ENCODE results near the gene ZFP36.
A peak's percentile ranks its signal among the peaks of the same experiment; 100 is the strongest.
"Not testable (repeated sequence)": the region's sequence is repeated elsewhere in the genome, so short reads cannot be mapped to it uniquely, and the experiment has no call there.

ZFP36 gene

GRCh38 chr19:39445196-39446111 is 38.8 kb downstream of the ZFP36 start, which contains the start of gene SUPT5H:
Gene SUPT5H (plus strand): TSS chr19:39445582. CDS start chr19:39445891, 309 bp downstream.
- peak; percentile 93 to 97 (median 96) for DNase-seq (ENCODE audit: low read depth in 3 of 3)

- DNase-seq (ENCODE audit: low read depth in 3 of 3) = no peak
These were observed 39.9 kb downstream of the ZFP36 start for GRCh38 chr19:39446365-39447084.

- no peak for DNase-seq (ENCODE audit: low read depth in 3 of 3)
These were observed 41.6 kb downstream of the ZFP36 start for GRCh38 chr19:39448271-39448670.

DNA sequence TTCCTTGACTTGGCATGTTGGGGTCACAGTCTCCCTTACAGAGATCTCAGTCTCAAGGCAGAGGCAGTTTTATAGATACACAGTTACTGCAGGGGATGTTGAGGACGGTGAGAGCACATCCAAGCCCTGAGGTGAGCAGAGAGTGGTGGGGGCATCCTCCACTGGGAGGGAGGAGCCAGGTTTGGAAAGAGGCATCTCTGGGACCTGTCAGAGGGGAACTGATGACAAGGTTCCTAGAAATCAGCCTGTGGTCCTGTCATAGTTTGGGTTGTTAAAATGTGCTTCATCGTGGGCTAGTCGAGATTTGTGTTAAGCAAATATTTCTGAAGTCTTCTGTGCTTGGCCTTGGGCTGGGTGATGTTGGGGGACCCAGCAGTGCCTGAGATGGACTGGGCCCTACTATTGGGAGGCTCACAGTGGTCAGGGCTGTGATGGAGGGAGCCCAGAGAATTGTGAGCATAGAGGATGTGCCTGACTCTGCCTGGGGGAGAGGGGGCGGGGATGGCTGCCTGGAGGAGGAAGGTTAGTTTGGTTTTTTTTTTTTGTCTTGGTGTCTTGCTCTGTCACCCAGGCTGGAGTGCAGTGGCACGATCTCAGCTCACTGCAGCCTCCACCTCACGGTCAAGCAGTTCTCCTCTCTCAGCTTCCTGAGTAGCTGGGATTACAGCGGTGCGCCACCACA is 42.6 kb downstream of the ZFP36 start:
- DNase-seq (ENCODE audit: low read depth in 3 of 3) = no peak

DNA sequence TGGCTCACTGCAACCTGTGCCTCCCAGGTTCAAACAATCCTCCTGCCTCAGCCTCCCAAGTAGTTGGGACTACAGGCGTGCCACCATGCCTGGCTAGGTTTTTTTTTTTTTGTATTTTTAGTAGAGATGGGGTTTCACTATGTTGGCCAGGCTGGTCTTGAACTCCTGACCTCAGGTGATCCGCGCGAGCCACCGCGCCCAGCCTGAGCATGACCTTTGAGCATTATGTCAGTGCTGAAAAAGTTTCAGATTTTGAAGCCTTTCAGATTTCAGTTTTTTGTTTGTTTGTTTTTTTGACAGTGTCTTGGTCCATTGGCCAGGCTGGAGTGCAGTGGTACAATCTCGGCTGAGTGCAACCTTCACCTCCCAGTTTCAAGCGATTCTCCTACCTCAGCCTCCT is 44.6 kb downstream of the ZFP36 start:
- DNase-seq (ENCODE audit: low read depth in 3 of 3) = not testable (repeated sequence)

Measured in stimulated activated CD4-positive, alpha-beta T cell treated with anti-CD3 and anti-CD28 coated beads, TNF-alpha, amount 100 ng/mL, for 24 hours (primary cell).